ENCODE measurements around the gene KCTD15. TPM values are rescaled to one million over a fixed set of nuclear protein-coding genes. Genes with fewer than 3 reads are reported as not detected.

The KCTD15 gene
- total and polyA plus RNA-seq, 2 of the 4 experiments (the other 2 are of a cell fraction), result 16.3 to 19.6 TPM

DNA sequence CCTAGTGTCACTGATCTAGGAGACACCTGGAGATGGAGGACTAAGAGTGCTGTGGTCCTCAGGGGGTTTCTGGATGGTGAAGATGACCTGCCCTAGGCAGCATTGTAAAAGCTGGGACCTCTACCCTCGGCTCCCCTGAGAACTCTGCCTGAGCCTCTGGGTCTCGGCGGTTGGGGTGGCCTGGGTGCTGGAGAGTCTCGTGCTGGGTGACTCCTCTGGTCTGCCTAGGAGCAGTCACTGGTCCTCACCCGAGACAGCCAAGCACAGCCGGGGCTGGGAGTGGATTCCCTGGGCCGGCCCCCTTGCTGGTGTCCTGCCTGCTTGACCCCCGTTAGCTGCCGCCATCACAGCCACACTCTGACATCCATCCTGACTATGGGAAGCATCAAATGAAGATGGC lies 6.7 kb downstream of the KCTD15 start:
- H3K23ac ChIP-seq (ENCODE audit: low read depth, low read length), result no peak overlapping the region
- no peak overlapping the region for H2AK5ac ChIP-seq (ENCODE audit: low read depth, low read length)
- H2AK9ac ChIP-seq (replicated peaks; ENCODE audit: low read depth, low read length, poor library complexity), result no peak overlapping the region
- no peak overlapping the region for H3K9ac ChIP-seq (ENCODE audit: low read depth, low read length)
- no peak overlapping the region for H3K4ac ChIP-seq (ENCODE audit: low read depth, low read length)
- peaks cover 54% of the 10 kb centered on the region for H3K36me3 ChIP-seq (ENCODE audit: control insufficient read depth, insufficient read depth, low read length)
- H3K14ac ChIP-seq (replicated peaks; ENCODE audit: low read depth, low read length), result no peak overlapping the region
- no peak overlapping the region for H2AFZ ChIP-seq (replicated peaks; ENCODE audit: low read length, poor library complexity)
- no peaks in the 10 kb centered on the region; the same call in 1 of the 2 replicates for H3K4me1 ChIP-seq (ENCODE audit: control insufficient read depth, insufficient read depth, low read length)
- no peak overlapping the region for H3K56ac ChIP-seq (ENCODE audit: extremely low read depth, insufficient read depth, low read length)
- intact Hi-C loops (cut with micrococcal nuclease) (no loop called here), in situ Hi-C loops (cut with MboI; ENCODE audit: low sequenced_read_pairs) (no loop called here), dilution Hi-C loops (cut with HindIII; ENCODE audit: low sequenced_read_pairs, unreplicated experiment) (no loop called here)
- H2BK120ac ChIP-seq (ENCODE audit: low read depth, low read length), result no peak overlapping the region
- no peaks in the 10 kb centered on the region for H3K9me3 ChIP-seq (ENCODE audit: control insufficient read depth, insufficient read depth, low read length)
- CTCF ChIA-PET, result interaction anchor here (0.6 kb wide), 1 partner anchor 12 kb away, joined by 6 read pairs; no protein-coding TSS in a partner anchor
- no TSS peak for BruUV-seq (replicated peaks)
- WGBS, 2 experiments (ENCODE audit: extremely low coverage in 2 of 2, insufficient read length in 1 of 2), result 80% methylated on average over 1 of the region's 9 CpGs; no CpG with 5 or more reads in 1 of the 2 experiments
- H4K91ac ChIP-seq (ENCODE audit: insufficient read depth, low read depth, low read length), result no peak overlapping the region
- DNase-seq, result no peak
- H2BK20ac ChIP-seq (ENCODE audit: low read depth, low read length), result no peak overlapping the region
- TF ChIP-seq, protein P1, sequence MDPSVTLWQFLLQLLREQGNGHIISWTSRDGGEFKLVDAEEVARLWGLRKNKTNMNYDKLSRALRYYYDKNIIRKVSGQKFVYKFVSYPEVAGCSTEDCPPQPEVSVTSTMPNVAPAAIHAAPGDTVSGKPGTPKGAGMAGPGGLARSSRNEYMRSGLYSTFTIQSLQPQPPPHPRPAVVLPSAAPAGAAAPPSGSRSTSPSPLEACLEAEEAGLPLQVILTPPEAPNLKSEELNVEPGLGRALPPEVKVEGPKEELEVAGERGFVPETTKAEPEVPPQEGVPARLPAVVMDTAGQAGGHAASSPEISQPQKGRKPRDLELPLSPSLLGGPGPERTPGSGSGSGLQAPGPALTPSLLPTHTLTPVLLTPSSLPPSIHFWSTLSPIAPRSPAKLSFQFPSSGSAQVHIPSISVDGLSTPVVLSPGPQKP (IDR thresholded peaks at IDR 0.05; ENCODE audit: borderline replicate concordance, low read depth, low read length), result no peak
- TF ChIP-seq BHLHE40 (IDR thresholded peaks at IDR 0.05; ENCODE audit: low read depth, low read length), result no peak
- no peak for TF ChIP-seq CHD1 (IDR thresholded peaks at IDR 0.05; ENCODE audit: low read depth, low read length)
- TF ChIP-seq MAFK (IDR thresholded peaks at IDR 0.05; ENCODE audit: low read depth, low read length), result no peak
- TF ChIP-seq SMC3 (IDR thresholded peaks at IDR 0.05; ENCODE audit: low read depth, low read length), result no peak
- TF ChIP-seq NFE2L2 (IDR thresholded peaks at IDR 0.05; ENCODE audit: low read depth, low read length), result no peak
- TF ChIP-seq RAD21 (IDR thresholded peaks at IDR 0.05; ENCODE audit: low read length), result no peak
- no peak for TF ChIP-seq MAZ (IDR thresholded peaks at IDR 0.05; ENCODE audit: borderline replicate concordance, low read depth, low read length)
- no peak overlapping the region for H3K18ac ChIP-seq (ENCODE audit: low read depth, low read length)
- no peak overlapping the region for H4K8ac ChIP-seq (ENCODE audit: low read depth in 2 of 2, low read length in 2 of 2)
- H2BK15ac ChIP-seq (ENCODE audit: low read depth, low read length), result no peak overlapping the region
- peaks cover 0 to 5% of the 10 kb centered on the region in 2 experiments; a peak in 1 of 4 replicates for H3K79me1 ChIP-seq (ENCODE audit: low read depth in 1 of 2, low read length in 2 of 2)
- H3K27me3 ChIP-seq (ENCODE audit: control insufficient read depth, insufficient read depth, low read length), result no peaks in the 10 kb centered on the region
- peaks cover 10% of the 10 kb centered on the region; the same call in 1 of the 2 replicates for H4K20me1 ChIP-seq (ENCODE audit: insufficient read depth, low read length)
- no peak overlapping the region for H3K4me3 ChIP-seq (ENCODE audit: insufficient read depth, low read depth, low read length)
- POLR2A ChIA-PET (ENCODE audit: unreplicated experiment), result interaction anchor here (0.6 kb wide), 1 partner anchor 471 kb away, joined by 3 read pairs; no protein-coding TSS in a partner anchor
- H4K5ac ChIP-seq (ENCODE audit: low read depth, low read length), result no peak overlapping the region
- ATAC-seq (ENCODE audit: low read depth), result no peak
- no peaks in the 10 kb centered on the region; the same call in 1 of the 2 replicates for H3K9me1 ChIP-seq (ENCODE audit: insufficient read depth, low read length)
- no peak overlapping the region for H3K27ac ChIP-seq (ENCODE audit: insufficient read depth, low read length)
- no peak overlapping the region for H3K4me2 ChIP-seq (ENCODE audit: low read depth, low read length)
- H2BK5ac ChIP-seq (ENCODE audit: low read depth, low read length, poor library complexity, severe bottlenecking), result no peak overlapping the region

Measured in IMR-90 (cell line).